HG02759 (cell line): ENCODE results near the gene SPTAN1.
"Not testable (repeated sequence)": the region's sequence is repeated elsewhere in the genome, so short reads cannot be mapped to it uniquely, and the experiment has no call there.

Source experiments
- ATAC-seq: cut with Tn5 transposase; IDR thresholded peaks from one replicate; pipeline ENCODE4 v1.9.1; 2021; ENCODE audit warnings: mild to moderate bottlenecking, moderate library complexity; ENCODE audit not compliant: unreplicated experiment

SPTAN1 gene

GRCh38 chr9:128631636-128632035, 79.2 kb downstream of the SPTAN1 start:
- no peak for ATAC-seq

- no peak for ATAC-seq
Observed at GRCh38 chr9:128632066-128632465, 79.7 kb downstream of the SPTAN1 start.

- no peak for ATAC-seq
Observed at GRCh38 chr9:128632486-128632885, 80.1 kb downstream of the SPTAN1 start.

- no peak for ATAC-seq
Observed at GRCh38 chr9:128633057-128633456, 80.7 kb downstream of the SPTAN1 start.

- ATAC-seq, result no peak
Observed at GRCh38 chr9:128633601-128634000, 81.2 kb downstream of the SPTAN1 start.

GRCh38 chr9:128634111-128634510, 81.7 kb downstream of the SPTAN1 start:
- no peak for ATAC-seq

- no peak for ATAC-seq
Observed at GRCh38 chr9:128634651-128635262, 82.4 kb downstream of the SPTAN1 start.

- ATAC-seq, result no peak
Observed at GRCh38 chr9:128635266-128636023, 83.1 kb downstream of the SPTAN1 start.

- no peak for ATAC-seq
Observed at GRCh38 chr9:128636024-128636390, 83.6 kb downstream of the SPTAN1 start.

GRCh38 chr9:128636556-128637530, 84.5 kb downstream of the SPTAN1 start:
- no peak for ATAC-seq

GRCh38 chr9:128637656-128638055, 85.3 kb downstream of the SPTAN1 start:
- no peak for ATAC-seq

GRCh38 chr9:128638580-128638979, 86.2 kb downstream of the SPTAN1 start:
- no peak for ATAC-seq

- no peak for ATAC-seq
Observed at GRCh38 chr9:128640603-128641002, 88.2 kb downstream of the SPTAN1 start.

- no peak for ATAC-seq
Observed at GRCh38 chr9:128642675-128643245, 90.4 kb downstream of the SPTAN1 start.

GRCh38 chr9:128643519-128644300, 91.3 kb downstream of the SPTAN1 start:
- peak; percentile 76 for ATAC-seq

GRCh38 chr9:128648206-128648605, 95.8 kb downstream of the SPTAN1 start:
- ATAC-seq, result not testable (repeated sequence)

GRCh38 chr9:128651798-128652197, 99.4 kb downstream of the SPTAN1 start:
- ATAC-seq, result no peak

GRCh38 chr9:128653908-128654307, 101.5 kb downstream of the SPTAN1 start:
- no peak for ATAC-seq

GRCh38 chr9:128654481-128654880, 102.1 kb downstream of the SPTAN1 start:
- ATAC-seq, result no peak
